Parathyroid adenoma (tissue), 2 donors: ENCODE data around the gene GRM7.

Experiments
- H2AFZ ChIP-seq: fragments of 300-600 bp; sonication (generic); one replicate; pipeline ENCODE4 v1.7.0; 2017; ENCODE audit warnings: antibody characterized with exemption, mild to moderate bottlenecking
- H3K27ac ChIP-seq: fragments of 300-600 bp; sonication (generic); one replicate; pipeline ENCODE4 v1.7.0; 2017
- H3K27me3 ChIP-seq: fragments of 300-600 bp; sonication (generic); one replicate; pipeline ENCODE4 v1.7.0; 2017; ENCODE audit warnings: low read length; ENCODE audit not compliant: control insufficient read depth, insufficient read depth
- H3K36me3 ChIP-seq: fragments of 300-600 bp; sonication (generic); one replicate; pipeline ENCODE4 v1.7.0; 2017; ENCODE audit warnings: low read length; ENCODE audit not compliant: control insufficient read depth, insufficient read depth
- H3K4me1 ChIP-seq: fragments of 300-600 bp; sonication (generic); one replicate; pipeline ENCODE4 v1.7.0; 2017; ENCODE audit warnings: control low read depth
- H3K4me2 ChIP-seq: fragments of 300-600 bp; sonication (generic); one replicate; pipeline ENCODE4 v1.7.0; 2017; ENCODE audit warnings: low read length
- H3K4me3 ChIP-seq: fragments of 300-600 bp; sonication (generic); one replicate; pipeline ENCODE4 v1.7.0; 2017; ENCODE audit warnings: low read depth, low read length
- H3K79me2 ChIP-seq: fragments of 300-600 bp; sonication (generic); one replicate; pipeline ENCODE4 v1.7.0; 2017; ENCODE audit warnings: control low read depth
- H3K9ac ChIP-seq: fragments of 300-600 bp; sonication (generic); one replicate; pipeline ENCODE4 v1.7.0; 2017; ENCODE audit warnings: mild to moderate bottlenecking
- H3K9me3 ChIP-seq: fragments of 300-600 bp; sonication (generic); one replicate; pipeline ENCODE4 v1.7.0; 2017; ENCODE audit warnings: low read length; ENCODE audit not compliant: control insufficient read depth
- CTCF ChIP-seq: fragments of 300-600 bp; sonication (generic); IDR thresholded peaks from one replicate; pipeline ENCODE4 v1.7.0; 2017; ENCODE audit warnings: antibody characterized with exemption, mild to moderate bottlenecking
- donor health status: primary hyperparathyroidism.

Gene GRM7

GRCh38 chr3:6860954-6861624 lies at the start of gene GRM7:
Gene GRM7 (plus strand): TSS chr3:6861115.
- no peaks in the 10 kb centered on the region for H3K4me1 ChIP-seq
- peak within 1 kb of the TSS; percentile 23 for H3K4me3 ChIP-seq
- no peak within 1 kb of the TSS for H2AFZ ChIP-seq
- peak within 1 kb of the TSS; percentile 68 for H3K4me2 ChIP-seq
- no peaks in the 10 kb centered on the region for H3K79me2 ChIP-seq
- no peak for TF ChIP-seq CTCF
- H3K9me3 ChIP-seq, result no peaks in the 10 kb centered on the region
- H3K36me3 ChIP-seq, result no peaks in the 10 kb centered on the region
- no peak within 1 kb of the TSS for H3K27ac ChIP-seq
- no peak within 1 kb of the TSS for H3K9ac ChIP-seq
- H3K27me3 ChIP-seq, result no peaks in the 10 kb centered on the region

GRCh38 chr3:6821411-6821810 lies 39.5 kb upstream of the GRM7 start:
- no peaks in the 10 kb centered on the region for H3K79me2 ChIP-seq
- TF ChIP-seq CTCF, result no peak
- H3K4me3 ChIP-seq, result no peak overlapping the region
- H3K4me2 ChIP-seq, result no peak overlapping the region
- H3K27ac ChIP-seq, result no peak overlapping the region
- no peaks in the 10 kb centered on the region for H3K27me3 ChIP-seq
- no peak overlapping the region for H3K9ac ChIP-seq
- no peaks in the 10 kb centered on the region for H3K4me1 ChIP-seq
- H3K36me3 ChIP-seq, result no peaks in the 10 kb centered on the region
- H3K9me3 ChIP-seq, result no peaks in the 10 kb centered on the region
- H2AFZ ChIP-seq, result no peak overlapping the region

GRCh38 chr3:6825524-6825923 lies 35.4 kb upstream of the GRM7 start:
- Histone ChIP-seq H3K27ac (no peak overlapping the region), H3K36me3 (no peaks in the 10 kb centered on the region), H3K27me3 (no peaks in the 10 kb centered on the region), H3K9me3 (no peaks in the 10 kb centered on the region), H3K4me1 (no peaks in the 10 kb centered on the region), H3K4me2 (no peak overlapping the region), H3K4me3 (no peak overlapping the region), H3K79me2 (no peaks in the 10 kb centered on the region), H3K9ac (no peak overlapping the region), H2AFZ (no peak overlapping the region)
- TF ChIP-seq CTCF, result no peak

- no peaks in the 10 kb centered on the region for H3K79me2 ChIP-seq
- H3K9me3 ChIP-seq, result no peaks in the 10 kb centered on the region
- no peak overlapping the region for H3K27ac ChIP-seq
- TF ChIP-seq CTCF, result no peak
- H3K9ac ChIP-seq, result no peak overlapping the region
- no peak overlapping the region for H3K4me3 ChIP-seq
- H2AFZ ChIP-seq, result no peak overlapping the region
- H3K36me3 ChIP-seq, result no peaks in the 10 kb centered on the region
- H3K27me3 ChIP-seq, result no peaks in the 10 kb centered on the region
- no peak overlapping the region for H3K4me2 ChIP-seq
- H3K4me1 ChIP-seq, result no peaks in the 10 kb centered on the region
These were observed 33.5 kb upstream of the GRM7 start for GRCh38 chr3:6827453-6827852.

GRCh38 chr3:6844723-6845122 lies 16.2 kb upstream of the GRM7 start:
- no peaks in the 10 kb centered on the region for H3K79me2 ChIP-seq
- no peaks in the 10 kb centered on the region for H3K27me3 ChIP-seq
- no peak overlapping the region for H3K27ac ChIP-seq
- H3K4me3 ChIP-seq, result no peak overlapping the region
- no peaks in the 10 kb centered on the region for H3K4me1 ChIP-seq
- H3K36me3 ChIP-seq, result no peaks in the 10 kb centered on the region
- TF ChIP-seq CTCF, result no peak
- no peaks in the 10 kb centered on the region for H3K9me3 ChIP-seq
- H3K9ac ChIP-seq, result no peak overlapping the region
- no peak overlapping the region for H3K4me2 ChIP-seq
- H2AFZ ChIP-seq, result no peak overlapping the region
